Activated T-cell treated with anti-CD3 and anti-CD28 coated beads, Interleukin-2, amount 50 U/mL, for 24 hours (primary cell): ENCODE results near the gene STIP1.

Source experiments
- DNase-seq: peaks from one replicate; pipeline ENCODE4 v3.0.0-alpha.2; 2020
- H3K27ac Mint-ChIP-seq: 2 replicates; pipeline ENCODE4 v1.8.0; 2020; ENCODE audit warnings: mild to moderate bottlenecking, mixed read lengths
- H3K27me3 Mint-ChIP-seq: 2 replicates; pipeline ENCODE4 v1.8.0; 2020; ENCODE audit warnings: mixed read lengths
- H3K36me3 Mint-ChIP-seq: 2 replicates; pipeline ENCODE4 v1.8.0; 2020; ENCODE audit warnings: low read depth, mixed read lengths
- H3K4me1 Mint-ChIP-seq: 2 replicates; pipeline ENCODE4 v1.8.0; 2020; ENCODE audit warnings: low read depth, mixed read lengths
- H3K4me3 Mint-ChIP-seq: 2 replicates; pipeline ENCODE4 v1.8.0; 2020; ENCODE audit warnings: mild to moderate bottlenecking, moderate library complexity, mixed read lengths
- H3K9me3 Mint-ChIP-seq: 2 replicates; pipeline ENCODE4 v1.8.0; 2020; ENCODE audit warnings: mixed read lengths

STIP1 gene

GRCh38 chr11:64219354-64219684 lies 33.3 kb downstream of the STIP1 start:
- no peak for DNase-seq
- Mint-ChIP-seq H3K4me1 (peaks cover 18% of the 10 kb centered on the region), H3K36me3 (peaks cover 90% of the 10 kb centered on the region), H3K27ac (peak overlapping the region; percentile 34), H3K4me3 (no peak overlapping the region), H3K27me3 (no peaks in the 10 kb centered on the region), H3K9me3 (no peaks in the 10 kb centered on the region)

- peaks cover 90% of the 10 kb centered on the region for H3K36me3 Mint-ChIP-seq
- H3K4me3 Mint-ChIP-seq: no peak overlapping the region
- H3K4me1 Mint-ChIP-seq: peaks cover 15% of the 10 kb centered on the region
- DNase-seq: no peak
- H3K27me3 Mint-ChIP-seq: no peaks in the 10 kb centered on the region
- peak overlapping the region; percentile 34 for H3K27ac Mint-ChIP-seq
- H3K9me3 Mint-ChIP-seq: no peaks in the 10 kb centered on the region
These were observed 33.8 kb downstream of the STIP1 start for GRCh38 chr11:64219755-64220154.

- Mint-ChIP-seq H3K27ac (peak overlapping the region; percentile 37), H3K9me3 (no peaks in the 10 kb centered on the region), H3K4me3 (no peak overlapping the region), H3K27me3 (no peaks in the 10 kb centered on the region), H3K36me3 (peaks cover 90% of the 10 kb centered on the region), H3K4me1 (peaks cover 15% of the 10 kb centered on the region)
- DNase-seq: no peak
These were observed 34.3 kb downstream of the STIP1 start for GRCh38 chr11:64220271-64220670.

- H3K9me3 Mint-ChIP-seq: no peaks in the 10 kb centered on the region
- H3K36me3 Mint-ChIP-seq: peaks cover 88% of the 10 kb centered on the region
- H3K27me3 Mint-ChIP-seq: no peaks in the 10 kb centered on the region
- peak overlapping the region; percentile 26 for H3K27ac Mint-ChIP-seq
- no peak overlapping the region for H3K4me3 Mint-ChIP-seq
- peaks cover 17% of the 10 kb centered on the region for H3K4me1 Mint-ChIP-seq
- DNase-seq: no peak
These were observed 34.8 kb downstream of the STIP1 start for GRCh38 chr11:64220798-64221197.

- H3K27me3 Mint-ChIP-seq: no peaks in the 10 kb centered on the region
- peak overlapping the region; percentile 57 for H3K27ac Mint-ChIP-seq
- no peak for DNase-seq
- no peaks in the 10 kb centered on the region for H3K9me3 Mint-ChIP-seq
- H3K4me3 Mint-ChIP-seq: no peak overlapping the region
- H3K4me1 Mint-ChIP-seq: peaks cover 22% of the 10 kb centered on the region
- peaks cover 88% of the 10 kb centered on the region for H3K36me3 Mint-ChIP-seq
These were observed 36.7 kb downstream of the STIP1 start for GRCh38 chr11:64222651-64223000.

GRCh38 chr11:64223001-64223651 lies 37.2 kb downstream of the STIP1 start:
- Mint-ChIP-seq H3K4me1 (peaks cover 27% of the 10 kb centered on the region), H3K27ac (peak overlapping the region; percentile 57), H3K36me3 (peaks cover 85% of the 10 kb centered on the region), H3K4me3 (no peak overlapping the region), H3K9me3 (no peaks in the 10 kb centered on the region), H3K27me3 (no peaks in the 10 kb centered on the region)
- DNase-seq: peak; percentile 35

- H3K27me3 Mint-ChIP-seq: no peaks in the 10 kb centered on the region
- H3K9me3 Mint-ChIP-seq: no peaks in the 10 kb centered on the region
- H3K27ac Mint-ChIP-seq: peak overlapping the region; percentile 93
- peaks cover 80% of the 10 kb centered on the region for H3K36me3 Mint-ChIP-seq
- peak overlapping the region; percentile 86 for H3K4me3 Mint-ChIP-seq
- peak; percentile 50 for DNase-seq
- peaks cover 30% of the 10 kb centered on the region for H3K4me1 Mint-ChIP-seq
These were observed 38.4 kb downstream of the STIP1 start for GRCh38 chr11:64224151-64224890.

GRCh38 chr11:64224891-64225607 lies 39.1 kb downstream of the STIP1 start:
- Mint-ChIP-seq H3K4me3 (peak overlapping the region; percentile 86), H3K9me3 (no peaks in the 10 kb centered on the region), H3K27ac (peak overlapping the region; percentile 93), H3K4me1 (peaks cover 37% of the 10 kb centered on the region), H3K36me3 (peaks cover 77% of the 10 kb centered on the region), H3K27me3 (no peaks in the 10 kb centered on the region)
- DNase-seq: no peak

- Mint-ChIP-seq H3K4me3 (peak within 1 kb of the TSS; percentile 86), H3K27ac (peak within 1 kb of the TSS; percentile 93), H3K36me3 (peaks cover 68% of the 10 kb centered on the region), H3K27me3 (no peaks in the 10 kb centered on the region), H3K9me3 (no peaks in the 10 kb centered on the region), H3K4me1 (peaks cover 38% of the 10 kb centered on the region)
- DNase-seq: peak; percentile 99
These were observed 39.9 kb downstream of the STIP1 start, which contains the start of the genes NUDT22 and TRPT1 for GRCh38 chr11:64225608-64226506. TSS of gene NUDT22 (plus strand) at chr11:64226274. CDS start at chr11:64226653, 379 bp downstream. TSS of gene TRPT1 (minus strand) at chr11:64226186. CDS start at chr11:64225860, 326 bp downstream.

GRCh38 chr11:64226507-64227051 lies 40.6 kb downstream of the STIP1 start:
- Mint-ChIP-seq H3K27ac (peak overlapping the region; percentile 93), H3K4me1 (peaks cover 42% of the 10 kb centered on the region), H3K36me3 (peaks cover 61% of the 10 kb centered on the region), H3K9me3 (no peaks in the 10 kb centered on the region), H3K27me3 (no peaks in the 10 kb centered on the region), H3K4me3 (peak overlapping the region; percentile 86)
- peak; percentile 75 for DNase-seq

GRCh38 chr11:64227405-64227956 lies 41.5 kb downstream of the STIP1 start:
- H3K4me1 Mint-ChIP-seq: peaks cover 48% of the 10 kb centered on the region
- peak overlapping the region; percentile 93 for H3K27ac Mint-ChIP-seq
- H3K27me3 Mint-ChIP-seq: no peaks in the 10 kb centered on the region
- H3K9me3 Mint-ChIP-seq: no peaks in the 10 kb centered on the region
- DNase-seq: no peak
- H3K4me3 Mint-ChIP-seq: peak overlapping the region; percentile 86
- H3K36me3 Mint-ChIP-seq: peaks cover 55% of the 10 kb centered on the region

- peaks cover 56% of the 10 kb centered on the region for H3K4me1 Mint-ChIP-seq
- H3K27me3 Mint-ChIP-seq: no peaks in the 10 kb centered on the region
- peak overlapping the region; percentile 93 for H3K27ac Mint-ChIP-seq
- H3K36me3 Mint-ChIP-seq: peaks cover 39% of the 10 kb centered on the region
- peak overlapping the region; percentile 80 for H3K4me3 Mint-ChIP-seq
- no peak for DNase-seq
- no peaks in the 10 kb centered on the region for H3K9me3 Mint-ChIP-seq
These were observed 43.2 kb downstream of the STIP1 start for GRCh38 chr11:64229090-64229743.

- H3K27me3 Mint-ChIP-seq: no peaks in the 10 kb centered on the region
- H3K9me3 Mint-ChIP-seq: no peaks in the 10 kb centered on the region
- H3K36me3 Mint-ChIP-seq: peaks cover 34% of the 10 kb centered on the region
- no peak for DNase-seq
- peak overlapping the region; percentile 89 for H3K27ac Mint-ChIP-seq
- peak overlapping the region; percentile 80 for H3K4me3 Mint-ChIP-seq
- H3K4me1 Mint-ChIP-seq: peaks cover 54% of the 10 kb centered on the region
These were observed 43.8 kb downstream of the STIP1 start for GRCh38 chr11:64229744-64230170.
